Adrenal gland (tissue), 5 donors: ENCODE results near the gene PSMB7.

Experiments used
- CTCF ChIP-seq, 6 experiments: fragments of 450-650 bp in 4 of 6; fragments of 200-600 bp in 2 of 6; sonication (generic) in 1 of 6; IDR thresholded peaks; 1 replicate in 5 of 6; 2 replicates in 1 of 6; pipeline versions ENCODE4 v1.5.1 to v1.8.0; 2016 to 2021; ENCODE audit warnings: antibody characterized with exemption in 6 of 6, mild to moderate bottlenecking in 2 of 6, moderate library complexity in 1 of 6
- POLR2A ChIP-seq, 2 donors: fragments of 450-650 bp; IDR thresholded peaks; one replicate each; pipeline ENCODE4 v1.6.1; 2017; ENCODE audit warnings: antibody characterized with exemption in 2 of 2, mild to moderate bottlenecking in 2 of 2, moderate library complexity in 1 of 2
- donor health status: DM: no; HTN: no; CAD: no.

- TF ChIP-seq POLR2A (IDR thresholded peaks at IDR 0.05) (no peak), CTCF (IDR thresholded peaks at IDR 0.05) (no peak)
These were observed 22.8 kb upstream of the PSMB7 start for GRCh38 chr9:124438091-124438490.
